ENCODE measurements around the gene ARSA.

The ARSA gene

DNA sequence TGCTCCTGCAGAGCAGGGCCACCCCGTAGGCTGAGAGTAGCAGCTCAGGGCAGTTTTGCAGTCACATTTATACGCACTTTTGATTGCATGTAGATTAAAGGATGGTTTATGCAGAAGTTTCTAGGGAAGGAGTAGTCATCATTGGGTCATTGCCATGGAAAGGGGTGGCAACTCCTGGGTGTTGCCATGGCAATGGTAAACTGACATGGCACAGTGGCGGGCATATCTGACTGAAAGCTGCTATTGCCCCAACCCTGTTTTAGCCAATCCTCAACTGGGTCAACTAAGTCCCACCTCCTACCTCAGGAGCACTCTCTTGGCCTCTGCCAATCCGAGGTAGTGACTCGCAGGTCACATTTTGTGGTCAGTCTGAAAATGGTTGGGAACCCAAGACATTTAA, 2.4 kb upstream of the ARSA start:
- ATAC-seq = no peak
- TF ChIP-seq TCF4 (CRISPR knock-in tag; IDR thresholded peaks at IDR 0.05; ENCODE audit: borderline replicate concordance) = no peak
- no peak for TF ChIP-seq GLIS3 (CRISPR knock-in tag; IDR thresholded peaks at IDR 0.05)
- no peak for TF ChIP-seq ISL1 (CRISPR knock-in tag; IDR thresholded peaks at IDR 0.05)
- no peak for TF ChIP-seq ZNF70 (CRISPR knock-in tag; IDR thresholded peaks at IDR 0.05)
- no peak for TF ChIP-seq TSHZ2 (CRISPR knock-in tag; IDR thresholded peaks at IDR 0.05)
- TF ChIP-seq TOX (CRISPR knock-in tag; IDR thresholded peaks at IDR 0.05; ENCODE audit: borderline replicate concordance) = no peak
- TF ChIP-seq ZFP3 (CRISPR knock-in tag; IDR thresholded peaks at IDR 0.05) = no peak
- no peak for TF ChIP-seq ZC3H10 (CRISPR knock-in tag; IDR thresholded peaks at IDR 0.05)
- TF ChIP-seq, protein P1, sequence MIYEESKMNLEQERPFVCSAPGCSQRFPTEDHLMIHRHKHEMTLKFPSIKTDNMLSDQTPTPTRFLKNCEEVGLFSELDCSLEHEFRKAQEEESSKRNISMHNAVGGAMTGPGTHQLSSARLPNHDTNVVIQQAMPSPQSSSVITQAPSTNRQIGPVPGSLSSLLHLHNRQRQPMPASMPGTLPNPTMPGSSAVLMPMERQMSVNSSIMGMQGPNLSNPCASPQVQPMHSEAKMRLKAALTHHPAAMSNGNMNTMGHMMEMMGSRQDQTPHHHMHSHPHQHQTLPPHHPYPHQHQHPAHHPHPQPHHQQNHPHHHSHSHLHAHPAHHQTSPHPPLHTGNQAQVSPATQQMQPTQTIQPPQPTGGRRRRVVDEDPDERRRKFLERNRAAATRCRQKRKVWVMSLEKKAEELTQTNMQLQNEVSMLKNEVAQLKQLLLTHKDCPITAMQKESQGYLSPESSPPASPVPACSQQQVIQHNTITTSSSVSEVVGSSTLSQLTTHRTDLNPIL (CRISPR knock-in tag; IDR thresholded peaks at IDR 0.05; ENCODE audit: low read depth) = no peak
- TF ChIP-seq, protein P2, sequence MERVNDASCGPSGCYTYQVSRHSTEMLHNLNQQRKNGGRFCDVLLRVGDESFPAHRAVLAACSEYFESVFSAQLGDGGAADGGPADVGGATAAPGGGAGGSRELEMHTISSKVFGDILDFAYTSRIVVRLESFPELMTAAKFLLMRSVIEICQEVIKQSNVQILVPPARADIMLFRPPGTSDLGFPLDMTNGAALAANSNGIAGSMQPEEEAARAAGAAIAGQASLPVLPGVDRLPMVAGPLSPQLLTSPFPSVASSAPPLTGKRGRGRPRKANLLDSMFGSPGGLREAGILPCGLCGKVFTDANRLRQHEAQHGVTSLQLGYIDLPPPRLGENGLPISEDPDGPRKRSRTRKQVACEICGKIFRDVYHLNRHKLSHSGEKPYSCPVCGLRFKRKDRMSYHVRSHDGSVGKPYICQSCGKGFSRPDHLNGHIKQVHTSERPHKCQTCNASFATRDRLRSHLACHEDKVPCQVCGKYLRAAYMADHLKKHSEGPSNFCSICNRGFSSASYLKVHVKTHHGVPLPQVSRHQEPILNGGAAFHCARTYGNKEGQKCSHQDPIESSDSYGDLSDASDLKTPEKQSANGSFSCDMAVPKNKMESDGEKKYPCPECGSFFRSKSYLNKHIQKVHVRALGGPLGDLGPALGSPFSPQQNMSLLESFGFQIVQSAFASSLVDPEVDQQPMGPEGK (CRISPR knock-in tag; IDR thresholded peaks at IDR 0.05; ENCODE audit: borderline replicate concordance) = no peak
- no peak for TF ChIP-seq ZNF8 (CRISPR knock-in tag; IDR thresholded peaks at IDR 0.05)

DNA sequence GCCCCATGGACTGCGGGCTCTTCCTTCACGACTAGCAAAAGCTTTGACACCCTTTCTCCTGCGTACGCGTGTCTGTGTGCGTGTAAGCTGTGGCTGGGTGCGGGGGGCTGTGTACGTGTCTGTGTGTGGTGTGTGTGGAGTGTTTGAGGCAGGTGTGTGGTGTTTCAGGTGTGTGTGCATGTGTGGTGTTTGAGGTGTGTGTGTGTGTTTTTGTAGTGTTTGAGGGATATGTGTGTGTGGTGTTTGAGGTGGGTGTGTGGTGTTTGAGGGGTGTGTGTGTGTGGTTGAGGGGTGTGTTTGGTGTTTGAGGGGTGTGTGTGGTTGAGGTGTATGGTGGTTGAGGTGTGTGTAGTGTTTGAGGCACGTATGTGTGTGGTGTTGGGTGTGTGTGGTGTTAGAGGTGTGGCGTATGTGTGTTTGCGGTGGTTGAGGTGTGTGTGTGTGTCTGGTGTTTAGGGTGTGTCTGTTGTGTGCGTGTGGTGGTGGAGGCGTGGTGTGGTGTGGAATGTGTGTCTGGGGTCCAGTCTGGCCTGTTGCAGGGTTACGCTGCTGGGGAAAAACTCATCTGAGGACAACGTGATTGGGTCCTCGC, 687 bp upstream of the ARSA start:
- TF ChIP-seq ZFP3 (CRISPR knock-in tag; IDR thresholded peaks at IDR 0.05) = no peak
- no peak for ATAC-seq

GRCh38 chr22:50626850-50627641, 906 bp downstream of the ARSA start:
- ATAC-seq = no peak
- TF ChIP-seq CSRNP3 (CRISPR knock-in tag; IDR thresholded peaks at IDR 0.05) = no peak
- TF ChIP-seq ZFP30 (CRISPR knock-in tag; IDR thresholded peaks at IDR 0.05) = no peak
- TF ChIP-seq ZFP3 (CRISPR knock-in tag; IDR thresholded peaks at IDR 0.05) = no peak
- TF ChIP-seq, protein P1 (CRISPR knock-in tag; IDR thresholded peaks at IDR 0.05; ENCODE audit: low read depth) = no peak
- no peak for TF ChIP-seq ZNF70 (CRISPR knock-in tag; IDR thresholded peaks at IDR 0.05)
- TF ChIP-seq RARB (CRISPR knock-in tag; IDR thresholded peaks at IDR 0.05) = no peak
- TF ChIP-seq TSHZ2 (CRISPR knock-in tag; IDR thresholded peaks at IDR 0.05) = no peak
- TF ChIP-seq ZNF8 (CRISPR knock-in tag; IDR thresholded peaks at IDR 0.05) = no peak
- no peak for TF ChIP-seq ZC3H10 (CRISPR knock-in tag; IDR thresholded peaks at IDR 0.05)
- no peak for TF ChIP-seq TOX (CRISPR knock-in tag; IDR thresholded peaks at IDR 0.05; ENCODE audit: borderline replicate concordance)
- TF ChIP-seq, protein P2 (CRISPR knock-in tag; IDR thresholded peaks at IDR 0.05; ENCODE audit: borderline replicate concordance) = no peak
- no peak for TF ChIP-seq PPARA (CRISPR knock-in tag; IDR thresholded peaks at IDR 0.05; ENCODE audit: borderline replicate concordance)

Data from SK-N-SH treated with all-trans-retinoic acid at 6 μM for 48 hours (cell line).